Panc1 (cell line): ENCODE results near the gene NEU2. TPM values are rescaled to one million over a fixed set of nuclear protein-coding genes. Genes with fewer than 3 reads are reported as not detected.

ENCODE experiments used
- ATAC-seq: fragments of 200-7000 bp; cut with Tn5 transposase; 2 replicates; pipeline ENCODE4 v1.9.1; 2020; ENCODE audit warnings: mild to moderate bottlenecking, moderate library complexity
- BruUV-seq: library from RNA; stranded (reverse); fragments of 400-500 nt; replicated peaks from 2 replicates; lab custom pipeline; 2021; lab: Mats Ljungman, UMichigan
- CTCF ChIA-PET: fragments of 300-600 bp; sonication (Branson Sonifier 250); formaldehyde crosslinking; loops from one replicate; lab custom pipeline; 2022; ENCODE audit warnings: antibody characterized with exemption; lab: Charles Lee
- POLR2A ChIA-PET: fragments of 300-600 bp; sonication (Branson Sonifier 250); formaldehyde crosslinking; loops from one replicate; lab custom pipeline; 2022; ENCODE audit warnings: antibody characterized with exemption; lab: Charles Lee
- DNase-seq: peaks from one replicate; pipeline ENCODE4 v3.0.0-alpha.2; 2010; ENCODE audit warnings: low read depth, low spot score
- H3K27ac ChIP-seq: 2 replicates; pipeline ENCODE4 v1.5.1; 2011; ENCODE audit warnings: mild to moderate bottlenecking, low read length, inconsistent platforms
- H3K27me3 ChIP-seq: fragments of 200-500 bp; sonication (Bioruptor generic); 2 replicates; pipeline ENCODE4 v1.6.0; 2014; ENCODE audit warnings: low read length, inconsistent platforms; ENCODE audit not compliant: control insufficient read depth, insufficient read depth
- H3K36me3 ChIP-seq: fragments of 200-500 bp; sonication (Bioruptor generic); 2 replicates; pipeline ENCODE4 v1.5.1; 2014; ENCODE audit warnings: inconsistent platforms, mild to moderate bottlenecking, low read length, moderate library complexity; ENCODE audit not compliant: control insufficient read depth, insufficient read depth
- H3K4me1 ChIP-seq: 2 replicates; pipeline ENCODE4 v1.5.1; 2011; ENCODE audit warnings: inconsistent platforms, mild to moderate bottlenecking, low read length, moderate library complexity; ENCODE audit not compliant: control insufficient read depth, insufficient read depth
- H3K4me3 ChIP-seq, 2 experiments: 2 replicates each; pipeline ENCODE4 v1.5.1; 2011 to 2012; ENCODE audit warnings: low read depth in 2 of 2, low read length in 2 of 2, mild to moderate bottlenecking in 2 of 2, inconsistent platforms in 1 of 2, moderate library complexity in 1 of 2
- H3K9me3 ChIP-seq: fragments of 200-500 bp; sonication (Bioruptor generic); 2 replicates; pipeline ENCODE4 v1.5.1; 2014; ENCODE audit warnings: low read depth, mild to moderate bottlenecking, inconsistent platforms, low read length, moderate library complexity; ENCODE audit not compliant: control insufficient read depth, insufficient read depth
- CTCF ChIP-seq: fragments of 450-650 bp; IDR thresholded peaks from 2 replicates; pipeline ENCODE4 v1.5.1; 2017; ENCODE audit warnings: mild to moderate bottlenecking
- POLR2AphosphoS5 ChIP-seq: IDR thresholded peaks from 2 replicates; pipeline ENCODE4 v1.6.1; 2012; ENCODE audit warnings: mild to moderate bottlenecking, low read depth, low read length, moderate library complexity
- REST ChIP-seq, 2 experiments: IDR thresholded peaks; 2 replicates each; pipeline ENCODE4 v1.6.1; 2011 to 2012; ENCODE audit warnings: low read depth in 2 of 2, control low read depth in 1 of 2, low read length in 1 of 2, mild to moderate bottlenecking in 1 of 2, moderate library complexity in 1 of 2; ENCODE audit not compliant: insufficient read depth in 1 of 2
- SIN3A ChIP-seq: IDR thresholded peaks from 2 replicates; pipeline ENCODE4 v1.6.1; 2012; ENCODE audit warnings: low read depth, mild to moderate bottlenecking, low read length, moderate library complexity, borderline replicate concordance; ENCODE audit not compliant: insufficient read depth
- TCF7L2 ChIP-seq: IDR thresholded peaks from 2 replicates; pipeline ENCODE4 v1.6.1; 2011; ENCODE audit warnings: mild to moderate bottlenecking, low read depth, low read length, inconsistent platforms
- in situ Hi-C: cut with HindIII; loops from 2 replicates; pipeline ENCODE4 v1.10.0; 2016; ENCODE audit warnings: low sequenced_read_pairs, low pct_unique_long_range_greater_than_20kb
- intact Hi-C: fragments of 100-400 bp; cut with micrococcal nuclease; formaldehyde crosslinking; loops from one replicate; pipeline ENCODE4 v1.10.0; 2022; ENCODE audit not compliant: unreplicated experiment
- total RNA-seq: library from RNA; stranded (reverse); gene quantifications from one replicate; pipeline ENCODE4 v1.2.1, GENCODE V29; 2021; ENCODE audit not compliant: unreplicated experiment

The NEU2 gene
- total RNA-seq, 1 experiment from 2014 or later: not detected

GRCh38 chr2:233012301-233012971, 20.0 kb upstream of the NEU2 start:
- Histone ChIP-seq H3K27me3 (no peaks in the 10 kb centered on the region), H3K36me3 (no peaks in the 10 kb centered on the region), H3K27ac (peak overlapping the region; percentile 41; the same call in 1 of the 2 replicates), H3K4me3 (no peak overlapping the region), H3K9me3 (no peaks in the 10 kb centered on the region), H3K4me1 (peaks cover 9% of the 10 kb centered on the region)
- in situ Hi-C loops: no loop called here
- CTCF ChIA-PET: no interaction called here
- DNase-seq (no peak), ATAC-seq (peak; percentile 43)
- BruUV-seq: no TSS peak
- POLR2A ChIA-PET: no interaction called here
- TF ChIP-seq SIN3A: no peak
- no peak for TF ChIP-seq TCF7L2
- TF ChIP-seq CTCF: no peak
- TF ChIP-seq REST (IDR thresholded peaks at IDR 0.05; ENCODE audit: insufficient read depth in 1 of 2, low read depth in 2 of 2, low read length in 1 of 2): no peak
- no peak for TF ChIP-seq POLR2AphosphoS5
- intact Hi-C loops: no loop called here

- H3K27ac ChIP-seq: peak within 1 kb of the TSS; percentile 41; the same call in 1 of the 2 replicates
- ChIA-PET POLR2A (no interaction called here), CTCF (no interaction called here)
- no peak for DNase-seq
- intact Hi-C loops: no loop called here
- in situ Hi-C loops: no loop called here
- ATAC-seq: peak; percentile 49
- no peak within 1 kb of the TSS for H3K4me3 ChIP-seq
- no peak for TF ChIP-seq SIN3A
- no peak for TF ChIP-seq CTCF
- no peak for TF ChIP-seq REST (IDR thresholded peaks at IDR 0.05; ENCODE audit: insufficient read depth in 1 of 2, low read depth in 2 of 2, low read length in 1 of 2)
- no peak for TF ChIP-seq POLR2AphosphoS5
- H3K36me3 ChIP-seq: no peaks in the 10 kb centered on the region
- no peaks in the 10 kb centered on the region for H3K9me3 ChIP-seq
- H3K27me3 ChIP-seq: no peaks in the 10 kb centered on the region
- peaks cover 9% of the 10 kb centered on the region for H3K4me1 ChIP-seq
- no TSS peak for BruUV-seq
Observed at GRCh38 chr2:233013027-233013461, 19.4 kb upstream of the NEU2 start, which contains the start of gene NGEF. NGEF (minus strand) TSS chr2:233013256; CDS start chr2:232974890, 38,366 bp downstream.
